Vagina (tissue), 2 donors: ENCODE results near the gene R3HDM2. TPM values are rescaled to one million over a fixed set of nuclear protein-coding genes. Genes with fewer than 3 reads are reported as not detected.

Experiments
- DNase-seq, 2 donors: peaks; one replicate each; pipeline ENCODE4 v3.0.0-alpha.2; 2017; ENCODE audit errors: extremely low spot score in 2 of 2
- H3K27ac ChIP-seq: fragments of 200-600 bp; sonication (generic); one replicate; pipeline ENCODE4 v1.5.1; 2019
- H3K27me3 ChIP-seq: fragments of 200-600 bp; sonication (generic); one replicate; pipeline ENCODE4 v1.5.1; 2019
- H3K36me3 ChIP-seq, 2 donors: fragments of 200-600 bp; sonication (generic); one replicate each; pipeline ENCODE4 v1.5.1; 2017 to 2019
- H3K4me1 ChIP-seq: fragments of 200-600 bp; sonication (generic); one replicate; pipeline ENCODE4 v1.5.1; 2019
- H3K4me3 ChIP-seq, 2 donors: fragments of 200-600 bp; sonication (generic); 1 replicate in 1 of 2; 2 replicates in 1 of 2; pipeline ENCODE4 v1.5.1; 2016 to 2019
- H3K9me3 ChIP-seq: fragments of 200-600 bp; sonication (generic); one replicate; pipeline ENCODE4 v1.5.1; 2019
- POLR2A ChIP-seq, 2 donors: fragments of 450-650 bp; IDR thresholded peaks; one replicate each; pipeline ENCODE4 v1.6.1; 2017; ENCODE audit warnings: antibody characterized with exemption in 2 of 2, mild to moderate bottlenecking in 2 of 2, moderate library complexity in 2 of 2
- POLR2AphosphoS5 ChIP-seq, 2 donors: sonication (generic); formaldehyde crosslinking; IDR thresholded peaks; one replicate each; pipeline ENCODE4 v1.9.0; 2017; ENCODE audit warnings: antibody characterized with exemption in 2 of 2, mild to moderate bottlenecking in 2 of 2, low read depth in 1 of 2; ENCODE audit not compliant: insufficient read depth in 1 of 2
- intact Hi-C: fragments of 100-400 bp; cut with DNase I; formaldehyde crosslinking; loops from one replicate; pipeline ENCODE4 v1.15.1; 2023
- total RNA-seq: library from RNA; depleted of rRNA; stranded (reverse); fragments of >200 nt; gene quantifications from one replicate; pipeline ENCODE4 v1.2.3, GENCODE V29; 2016
- TF ChIP-seq, protein P1 (sequence below), 3 experiments: fragments of 450-650 bp in 2 of 3; fragments of 200-600 bp in 1 of 3; sonication (generic) in 1 of 3; IDR thresholded peaks; one replicate each; pipeline ENCODE4 v1.5.1; 2017 to 2019; ENCODE audit warnings: antibody characterized with exemption in 3 of 3, mild to moderate bottlenecking in 2 of 3, moderate library complexity in 2 of 3

The R3HDM2 gene
- total RNA-seq, 1 donor from 2014 or later = 44.2 TPM

DNA sequence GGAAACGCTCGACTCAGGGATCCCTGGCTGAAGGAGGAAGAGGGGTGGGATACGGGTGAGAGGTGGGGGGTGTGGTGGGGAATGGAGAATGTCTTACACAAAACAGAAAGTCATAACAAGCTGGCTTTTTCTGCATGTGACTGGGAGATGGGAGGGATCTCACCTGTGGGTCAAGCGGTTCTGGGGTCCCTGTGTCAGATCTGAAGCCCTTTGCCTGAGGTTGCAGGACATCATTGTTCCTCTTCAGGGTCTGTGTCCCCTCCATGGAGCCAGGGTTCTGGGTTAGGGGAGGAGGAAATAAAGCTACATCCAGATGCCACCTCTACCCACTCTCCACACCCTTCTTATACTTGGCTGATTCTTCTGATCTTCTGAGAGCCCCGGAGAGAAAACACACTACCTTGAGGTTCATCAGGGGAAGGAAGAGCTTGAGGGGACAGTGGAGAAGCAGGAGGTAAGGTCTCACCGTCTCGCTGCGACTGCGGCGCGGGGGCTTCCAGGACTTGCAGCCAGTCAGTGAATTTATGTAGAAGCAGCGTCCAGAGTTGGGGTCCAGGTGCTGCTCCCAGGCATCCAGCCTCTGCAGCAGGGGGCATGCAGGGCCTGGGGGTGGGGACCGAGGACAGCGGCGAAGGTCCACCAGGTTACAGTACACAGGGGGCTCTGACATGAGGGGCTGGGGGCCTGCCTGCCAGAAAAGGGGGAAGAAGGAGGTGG is 46.3 kb upstream of the R3HDM2 start:
- H3K27ac ChIP-seq = peak overlapping the region; percentile 39
- peaks cover 18% of the 10 kb centered on the region for H3K4me1 ChIP-seq
- TF ChIP-seq POLR2A (IDR thresholded peaks at IDR 0.05) (no peak), POLR2AphosphoS5 (IDR thresholded peaks at IDR 0.05; ENCODE audit: insufficient read depth in 1 of 2, low read depth in 1 of 2) (no peak)
- TF ChIP-seq, protein P1, sequence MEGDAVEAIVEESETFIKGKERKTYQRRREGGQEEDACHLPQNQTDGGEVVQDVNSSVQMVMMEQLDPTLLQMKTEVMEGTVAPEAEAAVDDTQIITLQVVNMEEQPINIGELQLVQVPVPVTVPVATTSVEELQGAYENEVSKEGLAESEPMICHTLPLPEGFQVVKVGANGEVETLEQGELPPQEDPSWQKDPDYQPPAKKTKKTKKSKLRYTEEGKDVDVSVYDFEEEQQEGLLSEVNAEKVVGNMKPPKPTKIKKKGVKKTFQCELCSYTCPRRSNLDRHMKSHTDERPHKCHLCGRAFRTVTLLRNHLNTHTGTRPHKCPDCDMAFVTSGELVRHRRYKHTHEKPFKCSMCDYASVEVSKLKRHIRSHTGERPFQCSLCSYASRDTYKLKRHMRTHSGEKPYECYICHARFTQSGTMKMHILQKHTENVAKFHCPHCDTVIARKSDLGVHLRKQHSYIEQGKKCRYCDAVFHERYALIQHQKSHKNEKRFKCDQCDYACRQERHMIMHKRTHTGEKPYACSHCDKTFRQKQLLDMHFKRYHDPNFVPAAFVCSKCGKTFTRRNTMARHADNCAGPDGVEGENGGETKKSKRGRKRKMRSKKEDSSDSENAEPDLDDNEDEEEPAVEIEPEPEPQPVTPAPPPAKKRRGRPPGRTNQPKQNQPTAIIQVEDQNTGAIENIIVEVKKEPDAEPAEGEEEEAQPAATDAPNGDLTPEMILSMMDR (IDR thresholded peaks at IDR 0.05) = no peak
- H3K36me3 ChIP-seq = no peaks in the 10 kb centered on the region
- no peaks in the 10 kb centered on the region for H3K9me3 ChIP-seq
- peaks cover 12% of the 10 kb centered on the region for H3K27me3 ChIP-seq
- DNase-seq = no peak
- peak overlapping the region; percentile 34 for H3K4me3 ChIP-seq
- intact Hi-C loops = no loop called here

DNA sequence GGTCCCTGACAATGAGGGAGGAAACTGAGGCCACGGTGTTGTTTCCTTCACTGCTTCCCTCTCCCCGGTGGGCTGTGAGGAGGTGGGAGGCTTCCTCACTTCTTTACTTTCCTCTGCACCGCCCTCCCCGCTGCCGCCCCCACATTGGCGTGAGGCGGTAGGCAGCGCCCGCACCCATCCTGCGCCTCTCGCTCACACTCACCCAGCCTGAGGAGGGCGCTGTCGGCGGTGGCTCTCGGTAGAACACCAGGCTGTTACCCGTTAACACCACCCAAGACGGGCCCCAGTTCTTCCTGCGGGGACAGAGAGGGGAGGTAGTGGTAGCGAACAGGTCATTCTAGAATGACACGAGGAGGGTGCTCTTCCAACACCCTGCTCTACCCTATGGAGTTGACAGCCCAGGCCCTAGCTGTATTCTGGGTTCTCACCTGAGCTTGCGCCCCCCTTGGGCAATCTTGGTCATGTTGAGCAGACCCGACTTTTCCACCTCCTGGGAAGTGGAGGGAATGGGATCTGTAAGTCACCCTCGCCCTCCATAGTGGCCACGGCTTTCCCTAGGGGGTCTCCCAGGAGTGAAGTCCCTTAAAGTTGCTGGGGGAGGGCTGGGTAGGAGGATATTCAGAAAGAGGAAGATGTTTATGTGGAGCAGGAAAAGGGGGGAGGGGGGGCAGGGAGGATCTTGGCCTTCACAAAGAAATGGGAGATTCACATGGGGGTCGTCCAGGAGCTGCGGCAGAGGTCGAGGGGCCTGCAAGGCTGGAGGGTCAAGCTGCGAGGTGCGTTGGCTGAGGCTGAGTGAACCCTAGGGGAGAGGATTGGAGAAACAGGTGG is 45.5 kb upstream of the R3HDM2 start:
- no peak for DNase-seq
- H3K4me1 ChIP-seq = peaks cover 18% of the 10 kb centered on the region
- TF ChIP-seq POLR2AphosphoS5 (IDR thresholded peaks at IDR 0.05; ENCODE audit: insufficient read depth in 1 of 2, low read depth in 1 of 2) (no peak), POLR2A (IDR thresholded peaks at IDR 0.05) (no peak)
- TF ChIP-seq, protein P1 (IDR thresholded peaks at IDR 0.05) = no peak
- H3K4me3 ChIP-seq = peak overlapping the region; percentile 34
- peaks cover 12% of the 10 kb centered on the region for H3K27me3 ChIP-seq
- no peaks in the 10 kb centered on the region for H3K36me3 ChIP-seq
- intact Hi-C loops = no loop called here
- H3K27ac ChIP-seq = peak overlapping the region; percentile 27
- H3K9me3 ChIP-seq = no peaks in the 10 kb centered on the region

DNA sequence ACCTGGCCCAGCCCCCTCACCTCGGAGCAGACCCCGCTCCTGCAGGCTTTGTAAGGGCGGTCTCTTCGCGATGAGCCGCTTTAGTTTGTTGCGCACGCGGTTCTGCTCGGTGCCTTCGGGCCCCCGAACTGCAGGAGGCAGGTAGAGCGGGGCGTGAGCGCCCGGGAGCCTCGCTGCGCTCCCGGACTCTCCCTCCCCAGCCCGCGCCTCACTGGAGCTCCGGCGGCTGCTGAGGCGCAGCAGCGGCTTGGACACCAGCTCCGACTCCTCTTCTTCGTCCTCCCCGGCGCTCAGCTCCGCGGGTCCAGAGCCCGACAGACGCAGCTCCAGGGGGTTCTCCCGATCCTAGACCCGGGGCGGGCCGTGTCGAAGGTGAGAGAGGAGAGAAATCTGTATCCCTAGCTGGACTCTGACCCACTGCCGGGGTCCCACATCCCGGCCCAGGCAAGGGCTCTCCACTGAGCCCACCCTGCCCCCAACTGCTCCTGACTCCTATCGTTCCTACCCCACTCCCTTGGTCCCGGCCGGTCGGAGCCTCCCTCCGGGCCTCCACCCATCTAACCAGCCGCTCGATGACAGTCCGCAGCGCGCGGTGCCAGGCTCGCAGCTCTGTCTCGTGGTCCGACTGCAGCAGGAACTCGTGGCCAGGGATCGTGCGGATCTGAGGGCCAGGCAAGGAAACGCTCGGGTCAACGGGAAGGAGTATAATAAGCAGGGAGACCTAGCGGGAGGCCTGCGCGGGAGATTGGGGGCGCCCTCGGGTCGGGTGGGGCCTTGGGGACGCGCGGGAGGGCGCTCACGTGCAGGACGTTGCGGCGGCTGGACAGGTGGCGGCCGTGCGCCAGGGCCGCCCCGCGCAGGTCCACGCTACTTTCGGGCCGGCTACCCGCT is 44.7 kb upstream of the R3HDM2 start:
- DNase-seq = no peak
- H3K4me3 ChIP-seq = peak overlapping the region; percentile 34
- no peaks in the 10 kb centered on the region for H3K36me3 ChIP-seq
- peaks cover 12% of the 10 kb centered on the region for H3K27me3 ChIP-seq
- no peaks in the 10 kb centered on the region for H3K9me3 ChIP-seq
- no peak overlapping the region for H3K27ac ChIP-seq
- intact Hi-C loops = no loop called here
- TF ChIP-seq POLR2AphosphoS5 (IDR thresholded peaks at IDR 0.05; ENCODE audit: insufficient read depth in 1 of 2, low read depth in 1 of 2) (no peak), POLR2A (IDR thresholded peaks at IDR 0.05) (no peak)
- TF ChIP-seq, protein P1 (IDR thresholded peaks at IDR 0.05) = no peak
- peaks cover 18% of the 10 kb centered on the region for H3K4me1 ChIP-seq

DNA sequence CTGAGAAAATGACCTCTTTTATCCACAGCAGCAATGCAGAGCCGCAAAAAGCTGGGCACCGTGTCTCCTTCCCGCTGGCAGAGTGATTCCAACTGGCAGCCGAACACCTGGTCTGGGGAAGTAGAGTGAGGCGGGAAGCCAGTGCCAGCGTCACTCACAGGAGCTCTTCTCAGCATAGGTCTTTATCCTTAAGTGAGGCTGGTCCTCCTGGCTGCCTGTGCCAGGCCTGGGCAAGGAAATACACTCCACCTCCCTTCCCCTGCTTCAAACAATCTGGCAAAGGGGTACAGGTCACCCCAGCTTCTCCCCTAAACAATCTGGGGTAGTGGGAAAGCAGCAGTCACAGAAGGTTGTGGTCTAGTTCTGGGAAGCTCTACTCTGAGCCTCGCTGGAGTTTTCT is 44.0 kb upstream of the R3HDM2 start:
- Histone ChIP-seq H3K27me3 (peaks cover 12% of the 10 kb centered on the region), H3K9me3 (no peaks in the 10 kb centered on the region), H3K27ac (no peak overlapping the region), H3K4me1 (peaks cover 18% of the 10 kb centered on the region), H3K4me3 (peak overlapping the region in 1 of 2 donors; percentile 34), H3K36me3 (no peaks in the 10 kb centered on the region)
- TF ChIP-seq, protein P1 (IDR thresholded peaks at IDR 0.05) = no peak
- TF ChIP-seq POLR2A (IDR thresholded peaks at IDR 0.05) = no peak
- no peak for TF ChIP-seq POLR2AphosphoS5 (IDR thresholded peaks at IDR 0.05; ENCODE audit: insufficient read depth in 1 of 2, low read depth in 1 of 2)
- intact Hi-C loops = no loop called here
- DNase-seq = no peak
